ENCODE data around the gene ZNF684. TPM values are rescaled to one million over a fixed set of nuclear protein-coding genes. Genes with fewer than 3 reads are reported as not detected.
A peak's percentile ranks its signal among the peaks of the same experiment; 100 is the strongest.

Gene ZNF684
- total and polyA plus RNA-seq, 2 experiments from 2014 or later: 7.6 to 8.9 TPM

DNA sequence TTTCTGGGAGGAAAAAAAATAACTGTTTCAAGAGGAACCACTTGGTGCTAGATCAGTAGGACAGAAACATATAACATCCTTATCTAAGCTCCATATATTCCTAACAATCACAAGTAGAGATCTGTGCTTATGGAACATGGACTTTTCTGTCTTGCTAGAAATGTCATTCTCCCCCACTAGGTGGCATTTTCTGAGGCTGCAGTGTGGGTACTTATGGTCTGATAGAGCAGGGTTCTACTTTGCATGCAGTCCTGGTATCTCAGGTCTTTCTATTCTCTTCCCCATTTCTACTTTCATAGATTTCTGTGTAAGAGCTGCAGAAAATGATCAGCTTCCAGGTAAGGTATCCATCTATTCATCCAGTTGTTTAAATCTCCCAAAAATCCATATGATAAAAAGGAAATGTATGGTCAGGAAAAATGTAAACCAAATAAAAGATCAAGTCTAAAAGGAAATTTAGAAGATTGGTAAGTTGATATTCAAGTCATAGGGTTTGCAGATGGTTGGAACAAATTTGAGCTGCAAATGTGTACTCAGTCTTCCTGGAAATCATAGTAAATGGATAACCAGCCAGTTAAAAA lies 1.5 kb downstream of the ZNF684 start:
- H2AFZ ChIP-seq: no peak overlapping the region
- no peaks in the 10 kb centered on the region; the same call in 2 of the 3 replicates for H3K9me3 Mint-ChIP-seq
- H3F3A ChIP-seq (replicated peaks; ENCODE audit: low read depth): no peaks in the 10 kb centered on the region
- H3K79me2 ChIP-seq (replicated peaks; ENCODE audit: insufficient read depth): no peaks in the 10 kb centered on the region; the same call in 1 of the 2 replicates
- no peak for TF ChIP-seq JUNB (IDR thresholded peaks at IDR 0.05; ENCODE audit: unreplicated experiment)
- TF ChIP-seq, protein P1, sequence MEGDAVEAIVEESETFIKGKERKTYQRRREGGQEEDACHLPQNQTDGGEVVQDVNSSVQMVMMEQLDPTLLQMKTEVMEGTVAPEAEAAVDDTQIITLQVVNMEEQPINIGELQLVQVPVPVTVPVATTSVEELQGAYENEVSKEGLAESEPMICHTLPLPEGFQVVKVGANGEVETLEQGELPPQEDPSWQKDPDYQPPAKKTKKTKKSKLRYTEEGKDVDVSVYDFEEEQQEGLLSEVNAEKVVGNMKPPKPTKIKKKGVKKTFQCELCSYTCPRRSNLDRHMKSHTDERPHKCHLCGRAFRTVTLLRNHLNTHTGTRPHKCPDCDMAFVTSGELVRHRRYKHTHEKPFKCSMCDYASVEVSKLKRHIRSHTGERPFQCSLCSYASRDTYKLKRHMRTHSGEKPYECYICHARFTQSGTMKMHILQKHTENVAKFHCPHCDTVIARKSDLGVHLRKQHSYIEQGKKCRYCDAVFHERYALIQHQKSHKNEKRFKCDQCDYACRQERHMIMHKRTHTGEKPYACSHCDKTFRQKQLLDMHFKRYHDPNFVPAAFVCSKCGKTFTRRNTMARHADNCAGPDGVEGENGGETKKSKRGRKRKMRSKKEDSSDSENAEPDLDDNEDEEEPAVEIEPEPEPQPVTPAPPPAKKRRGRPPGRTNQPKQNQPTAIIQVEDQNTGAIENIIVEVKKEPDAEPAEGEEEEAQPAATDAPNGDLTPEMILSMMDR (conservative IDR thresholded peaks at IDR 0.05; ENCODE audit: low read depth in 2 of 2): peak; percentile 75 to 76
- peaks cover 9% of the 10 kb centered on the region; the same call in 2 of the 3 replicates for H3K4me1 Mint-ChIP-seq
- no peak overlapping the region for H3K27ac ChIP-seq (ENCODE audit: low read depth)
- no peak overlapping the region for H3K4me3 ChIP-seq
- peaks cover 6% of the 10 kb centered on the region; the same call in 1 of the 2 replicates for H3K4me1 ChIP-seq (ENCODE audit: insufficient read depth)
- H3K27me3 Mint-ChIP-seq (ENCODE audit: insufficient read depth, low read depth, poor library complexity): peaks cover 4% of the 10 kb centered on the region
- H3K27ac Mint-ChIP-seq: no peak overlapping the region
- peak overlapping the region; percentile 99; the same call in 2 of the 3 replicates for H3K4me3 Mint-ChIP-seq
- 0 out of 2 replicates have a peak, but pooled peaks cover 3% of the 10 kb centered on the region for H3K36me3 ChIP-seq (ENCODE audit: insufficient read depth)
- no peaks in the 10 kb centered on the region for H3K27me3 ChIP-seq (ENCODE audit: insufficient read depth)
- no peaks in the 10 kb centered on the region for H4K20me1 ChIP-seq (replicated peaks; ENCODE audit: insufficient read depth)
- H3K4me2 ChIP-seq: peak overlapping the region; percentile 86
- DNase-seq (ENCODE audit: low spot score) (peak; percentile 69), ATAC-seq (peak; percentile 61)
- no peaks in the 10 kb centered on the region for H3K9me2 ChIP-seq (ENCODE audit: insufficient read depth)
- peaks cover 14% of the 10 kb centered on the region; the same call in 2 of the 3 replicates for H3K36me3 Mint-ChIP-seq (ENCODE audit: low read depth)

DNA sequence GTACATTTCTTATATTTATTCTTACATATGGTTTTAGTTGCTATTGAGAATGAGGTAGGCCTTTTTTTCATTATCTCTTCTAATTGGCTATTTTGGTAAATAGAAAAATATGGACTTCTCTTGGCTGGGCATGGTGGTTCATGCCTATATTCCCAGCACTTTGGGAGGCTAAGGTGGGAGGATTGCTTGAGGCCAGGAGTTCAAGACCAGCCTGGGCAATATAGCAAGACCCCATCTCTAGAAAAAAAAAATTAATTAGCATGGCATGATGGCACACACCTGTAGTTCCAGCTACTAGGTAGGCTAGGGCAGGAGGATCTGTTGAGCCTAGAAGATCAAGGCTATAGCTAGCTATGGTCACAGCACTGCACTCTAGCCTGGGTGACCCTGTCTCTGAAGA lies 3.2 kb downstream of the ZNF684 start:
- peaks cover 14% of the 10 kb centered on the region; the same call in 2 of the 3 replicates for H3K36me3 Mint-ChIP-seq (ENCODE audit: low read depth)
- H3K79me2 ChIP-seq (replicated peaks; ENCODE audit: insufficient read depth): no peaks in the 10 kb centered on the region; the same call in 1 of the 2 replicates
- no peak overlapping the region for H3K4me3 Mint-ChIP-seq
- peaks cover 9% of the 10 kb centered on the region; the same call in 2 of the 3 replicates for H3K4me1 Mint-ChIP-seq
- H3K4me2 ChIP-seq: no peak overlapping the region
- H4K20me1 ChIP-seq (replicated peaks; ENCODE audit: insufficient read depth): no peaks in the 10 kb centered on the region
- H3K27me3 ChIP-seq (ENCODE audit: insufficient read depth): no peaks in the 10 kb centered on the region
- H3K27ac ChIP-seq (ENCODE audit: low read depth): no peak overlapping the region
- peaks cover 5% of the 10 kb centered on the region for H3K27me3 Mint-ChIP-seq (ENCODE audit: insufficient read depth, low read depth, poor library complexity)
- peaks cover 6% of the 10 kb centered on the region; the same call in 1 of the 2 replicates for H3K4me1 ChIP-seq (ENCODE audit: insufficient read depth)
- no peaks in the 10 kb centered on the region for H3K9me2 ChIP-seq (ENCODE audit: insufficient read depth)
- 0 out of 2 replicates have a peak, but pooled peaks cover 3% of the 10 kb centered on the region for H3K36me3 ChIP-seq (ENCODE audit: insufficient read depth)
- no peak overlapping the region for H3K27ac Mint-ChIP-seq
- no peaks in the 10 kb centered on the region; the same call in 2 of the 3 replicates for H3K9me3 Mint-ChIP-seq
- ATAC-seq: no peak
- H2AFZ ChIP-seq: no peak overlapping the region
- H3K4me3 ChIP-seq: no peak overlapping the region
- DNase-seq (ENCODE audit: low spot score): no peak
- H3F3A ChIP-seq (replicated peaks; ENCODE audit: low read depth): no peaks in the 10 kb centered on the region
- TF ChIP-seq POLR2AphosphoS5 (IDR thresholded peaks at IDR 0.05; ENCODE audit: low read depth): no peak
- TF ChIP-seq, protein P1 (conservative IDR thresholded peaks at IDR 0.05; ENCODE audit: low read depth in 2 of 2): no peak
- no peak for TF ChIP-seq EZH2 (IDR thresholded peaks at IDR 0.05; ENCODE audit: low read depth, unreplicated experiment)
- TF ChIP-seq, protein P2, sequence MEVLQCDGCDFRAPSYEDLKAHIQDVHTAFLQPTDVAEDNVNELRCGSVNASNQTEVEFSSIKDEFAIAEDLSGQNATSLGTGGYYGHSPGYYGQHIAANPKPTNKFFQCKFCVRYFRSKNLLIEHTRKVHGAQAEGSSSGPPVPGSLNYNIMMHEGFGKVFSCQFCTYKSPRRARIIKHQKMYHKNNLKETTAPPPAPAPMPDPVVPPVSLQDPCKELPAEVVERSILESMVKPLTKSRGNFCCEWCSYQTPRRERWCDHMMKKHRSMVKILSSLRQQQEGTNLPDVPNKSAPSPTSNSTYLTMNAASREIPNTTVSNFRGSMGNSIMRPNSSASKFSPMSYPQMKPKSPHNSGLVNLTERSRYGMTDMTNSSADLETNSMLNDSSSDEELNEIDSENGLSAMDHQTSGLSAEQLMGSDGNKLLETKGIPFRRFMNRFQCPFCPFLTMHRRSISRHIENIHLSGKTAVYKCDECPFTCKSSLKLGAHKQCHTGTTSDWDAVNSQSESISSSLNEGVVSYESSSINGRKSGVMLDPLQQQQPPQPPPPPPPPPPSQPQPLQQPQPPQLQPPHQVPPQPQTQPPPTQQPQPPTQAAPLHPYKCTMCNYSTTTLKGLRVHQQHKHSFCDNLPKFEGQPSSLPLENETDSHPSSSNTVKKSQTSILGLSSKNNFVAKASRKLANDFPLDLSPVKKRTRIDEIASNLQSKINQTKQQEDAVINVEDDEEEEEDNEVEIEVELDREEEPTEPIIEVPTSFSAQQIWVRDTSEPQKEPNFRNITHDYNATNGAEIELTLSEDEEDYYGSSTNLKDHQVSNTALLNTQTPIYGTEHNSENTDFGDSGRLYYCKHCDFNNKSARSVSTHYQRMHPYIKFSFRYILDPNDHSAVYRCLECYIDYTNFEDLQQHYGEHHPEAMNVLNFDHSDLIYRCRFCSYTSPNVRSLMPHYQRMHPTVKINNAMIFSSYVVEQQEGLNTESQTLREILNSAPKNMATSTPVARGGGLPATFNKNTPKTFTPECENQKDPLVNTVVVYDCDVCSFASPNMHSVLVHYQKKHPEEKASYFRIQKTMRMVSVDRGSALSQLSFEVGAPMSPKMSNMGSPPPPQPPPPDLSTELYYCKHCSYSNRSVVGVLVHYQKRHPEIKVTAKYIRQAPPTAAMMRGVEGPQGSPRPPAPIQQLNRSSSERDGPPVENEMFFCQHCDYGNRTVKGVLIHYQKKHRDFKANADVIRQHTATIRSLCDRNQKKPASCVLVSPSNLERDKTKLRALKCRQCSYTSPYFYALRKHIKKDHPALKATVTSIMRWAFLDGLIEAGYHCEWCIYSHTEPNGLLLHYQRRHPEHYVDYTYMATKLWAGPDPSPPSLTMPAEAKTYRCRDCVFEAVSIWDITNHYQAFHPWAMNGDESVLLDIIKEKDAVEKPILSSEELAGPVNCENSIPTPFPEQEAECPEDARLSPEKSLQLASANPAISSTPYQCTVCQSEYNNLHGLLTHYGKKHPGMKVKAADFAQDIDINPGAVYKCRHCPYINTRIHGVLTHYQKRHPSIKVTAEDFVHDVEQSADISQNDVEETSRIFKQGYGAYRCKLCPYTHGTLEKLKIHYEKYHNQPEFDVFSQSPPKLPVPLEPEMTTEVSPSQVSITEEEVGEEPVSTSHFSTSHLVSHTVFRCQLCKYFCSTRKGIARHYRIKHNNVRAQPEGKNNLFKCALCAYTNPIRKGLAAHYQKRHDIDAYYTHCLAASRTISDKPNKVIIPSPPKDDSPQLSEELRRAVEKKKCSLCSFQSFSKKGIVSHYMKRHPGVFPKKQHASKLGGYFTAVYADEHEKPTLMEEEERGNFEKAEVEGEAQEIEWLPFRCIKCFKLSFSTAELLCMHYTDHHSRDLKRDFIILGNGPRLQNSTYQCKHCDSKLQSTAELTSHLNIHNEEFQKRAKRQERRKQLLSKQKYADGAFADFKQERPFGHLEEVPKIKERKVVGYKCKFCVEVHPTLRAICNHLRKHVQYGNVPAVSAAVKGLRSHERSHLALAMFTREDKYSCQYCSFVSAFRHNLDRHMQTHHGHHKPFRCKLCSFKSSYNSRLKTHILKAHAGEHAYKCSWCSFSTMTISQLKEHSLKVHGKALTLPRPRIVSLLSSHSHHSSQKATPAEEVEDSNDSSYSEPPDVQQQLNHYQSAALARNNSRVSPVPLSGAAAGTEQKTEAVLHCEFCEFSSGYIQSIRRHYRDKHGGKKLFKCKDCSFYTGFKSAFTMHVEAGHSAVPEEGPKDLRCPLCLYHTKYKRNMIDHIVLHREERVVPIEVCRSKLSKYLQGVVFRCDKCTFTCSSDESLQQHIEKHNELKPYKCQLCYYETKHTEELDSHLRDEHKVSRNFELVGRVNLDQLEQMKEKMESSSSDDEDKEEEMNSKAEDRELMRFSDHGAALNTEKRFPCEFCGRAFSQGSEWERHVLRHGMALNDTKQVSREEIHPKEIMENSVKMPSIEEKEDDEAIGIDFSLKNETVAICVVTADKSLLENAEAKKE (CRISPR knock-in tag; IDR thresholded peaks at IDR 0.05): no peak
- TF ChIP-seq CREB1 (CRISPR knock-in tag; IDR thresholded peaks at IDR 0.05; ENCODE audit: low read depth): no peak
- TF ChIP-seq JUNB (IDR thresholded peaks at IDR 0.05; ENCODE audit: unreplicated experiment): no peak
- no peak for TF ChIP-seq NANOG (IDR thresholded peaks at IDR 0.05; ENCODE audit: borderline replicate concordance)
- no peak for TF ChIP-seq ZNF331 (CRISPR knock-in tag; IDR thresholded peaks at IDR 0.05; ENCODE audit: low read depth)
- TF ChIP-seq, protein P3, sequence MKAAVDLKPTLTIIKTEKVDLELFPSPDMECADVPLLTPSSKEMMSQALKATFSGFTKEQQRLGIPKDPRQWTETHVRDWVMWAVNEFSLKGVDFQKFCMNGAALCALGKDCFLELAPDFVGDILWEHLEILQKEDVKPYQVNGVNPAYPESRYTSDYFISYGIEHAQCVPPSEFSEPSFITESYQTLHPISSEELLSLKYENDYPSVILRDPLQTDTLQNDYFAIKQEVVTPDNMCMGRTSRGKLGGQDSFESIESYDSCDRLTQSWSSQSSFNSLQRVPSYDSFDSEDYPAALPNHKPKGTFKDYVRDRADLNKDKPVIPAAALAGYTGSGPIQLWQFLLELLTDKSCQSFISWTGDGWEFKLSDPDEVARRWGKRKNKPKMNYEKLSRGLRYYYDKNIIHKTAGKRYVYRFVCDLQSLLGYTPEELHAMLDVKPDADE (IDR thresholded peaks at IDR 0.05): no peak
